HEK293T (cell line): Measurements from ENCODE around the gene SCUBE1.

Experiments used
- FOXM1 ChIP-seq: fragments of 450-650 bp; IDR thresholded peaks from 2 replicates; pipeline ENCODE4 v1.6.1; 2017; ENCODE audit warnings: mild to moderate bottlenecking, borderline replicate concordance
- SP1 ChIP-seq: fragments of 450-650 bp; IDR thresholded peaks from 2 replicates; pipeline ENCODE4 v1.6.1; 2017
- TARDBP ChIP-seq: fragments of 450-650 bp; IDR thresholded peaks from 2 replicates; pipeline ENCODE4 v1.6.1; 2016

DNA sequence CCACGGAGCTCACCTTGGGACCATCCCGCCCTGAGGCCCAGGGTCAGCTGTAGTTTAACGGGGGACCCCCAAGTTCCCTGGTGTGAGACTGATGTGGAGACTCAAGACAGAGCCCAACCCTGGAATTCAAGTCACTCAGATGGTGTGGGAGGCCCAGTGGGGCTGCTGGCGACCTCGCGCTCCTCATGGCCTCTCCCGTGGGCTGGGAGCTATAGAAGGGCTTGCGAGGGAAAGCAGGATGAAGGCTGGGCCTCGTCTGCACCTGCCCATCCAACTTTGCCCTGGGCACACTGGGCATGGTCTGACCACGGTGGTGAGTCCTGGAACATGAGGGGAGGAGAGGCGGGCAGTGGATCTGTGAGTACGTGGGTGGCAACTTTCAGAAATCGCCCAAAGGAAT, 142.6 kb downstream of the SCUBE1 start:
- TF ChIP-seq SP1 (no peak), TARDBP (no peak), FOXM1 (no peak)
